Measurements from ENCODE around the gene FBXO41. TPM values are rescaled to one million over a fixed set of nuclear protein-coding genes. Genes with fewer than 3 reads are reported as not detected.

The FBXO41 gene
- polyA plus RNA-seq, 1 donor from 2014 or later, result 6.0 TPM

DNA sequence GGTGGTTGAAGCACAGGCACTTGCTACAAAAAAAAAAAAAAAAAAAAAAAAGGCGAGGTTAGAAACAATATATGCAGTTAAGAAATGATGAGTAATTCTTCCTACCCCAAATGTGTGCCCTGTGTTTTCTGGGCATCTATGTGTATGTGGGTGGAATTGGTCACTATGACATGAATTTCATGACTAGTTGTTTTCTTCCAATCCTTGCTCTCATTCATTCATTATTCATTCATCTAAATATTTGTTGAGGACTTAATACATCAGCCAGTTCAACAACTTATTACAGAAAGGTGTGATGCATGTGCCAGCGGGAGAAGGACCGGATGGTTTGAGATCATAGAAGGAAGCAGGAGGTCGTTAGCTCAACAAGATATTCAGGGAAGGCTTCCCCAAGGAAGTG lies 17.4 kb upstream of the FBXO41 start:
- Histone ChIP-seq H3K27me3 (ENCODE audit: insufficient read depth, low read depth, low read length) (no peaks in the 10 kb centered on the region), H3K4me3 (ENCODE audit: low read length) (no peak overlapping the region), H2AFZ (ENCODE audit: low read depth, low read length) (no peak overlapping the region), H3K27ac (ENCODE audit: low read length) (no peak overlapping the region), H3K9me2 (ENCODE audit: insufficient read depth, low read length) (no peaks in the 10 kb centered on the region), H3K4me2 (ENCODE audit: low read length) (no peak overlapping the region), H4K20me1 (ENCODE audit: insufficient read depth) (no peaks in the 10 kb centered on the region), H3K79me2 (replicated peaks; ENCODE audit: insufficient read depth, low read length) (no peaks in the 10 kb centered on the region), H3K36me3 (ENCODE audit: insufficient read depth, low read length) (no peaks in the 10 kb centered on the region), H3F3A (ENCODE audit: insufficient read depth, low read length, poor library complexity, severe bottlenecking) (peaks cover 3% of the 10 kb centered on the region), H3K9me3 (ENCODE audit: low read length) (no peaks in the 10 kb centered on the region), H3K9ac (ENCODE audit: low read length) (no peak overlapping the region)
- TF ChIP-seq POLR2AphosphoS5 (IDR thresholded peaks at IDR 0.05) (no peak), MXI1 (conservative IDR thresholded peaks at IDR 0.05; ENCODE audit: poor library complexity, severe bottlenecking) (no peak), TAF1 (IDR thresholded peaks at IDR 0.05; ENCODE audit: low read depth) (no peak), RAD21 (conservative IDR thresholded peaks at IDR 0.05) (no peak), SMC3 (conservative IDR thresholded peaks at IDR 0.05; ENCODE audit: poor library complexity) (no peak), EZH2 (IDR thresholded peaks at IDR 0.05; ENCODE audit: borderline replicate concordance, insufficient read depth, low read length, poor library complexity, severe bottlenecking) (no peak), EP300 (conservative IDR thresholded peaks at IDR 0.05; ENCODE audit: poor library complexity, severe bottlenecking) (no peak)
- TF ChIP-seq, protein P1, sequence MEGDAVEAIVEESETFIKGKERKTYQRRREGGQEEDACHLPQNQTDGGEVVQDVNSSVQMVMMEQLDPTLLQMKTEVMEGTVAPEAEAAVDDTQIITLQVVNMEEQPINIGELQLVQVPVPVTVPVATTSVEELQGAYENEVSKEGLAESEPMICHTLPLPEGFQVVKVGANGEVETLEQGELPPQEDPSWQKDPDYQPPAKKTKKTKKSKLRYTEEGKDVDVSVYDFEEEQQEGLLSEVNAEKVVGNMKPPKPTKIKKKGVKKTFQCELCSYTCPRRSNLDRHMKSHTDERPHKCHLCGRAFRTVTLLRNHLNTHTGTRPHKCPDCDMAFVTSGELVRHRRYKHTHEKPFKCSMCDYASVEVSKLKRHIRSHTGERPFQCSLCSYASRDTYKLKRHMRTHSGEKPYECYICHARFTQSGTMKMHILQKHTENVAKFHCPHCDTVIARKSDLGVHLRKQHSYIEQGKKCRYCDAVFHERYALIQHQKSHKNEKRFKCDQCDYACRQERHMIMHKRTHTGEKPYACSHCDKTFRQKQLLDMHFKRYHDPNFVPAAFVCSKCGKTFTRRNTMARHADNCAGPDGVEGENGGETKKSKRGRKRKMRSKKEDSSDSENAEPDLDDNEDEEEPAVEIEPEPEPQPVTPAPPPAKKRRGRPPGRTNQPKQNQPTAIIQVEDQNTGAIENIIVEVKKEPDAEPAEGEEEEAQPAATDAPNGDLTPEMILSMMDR (IDR thresholded peaks at IDR 0.05; ENCODE audit: poor library complexity, severe bottlenecking), result no peak
- TF ChIP-seq, protein P2, sequence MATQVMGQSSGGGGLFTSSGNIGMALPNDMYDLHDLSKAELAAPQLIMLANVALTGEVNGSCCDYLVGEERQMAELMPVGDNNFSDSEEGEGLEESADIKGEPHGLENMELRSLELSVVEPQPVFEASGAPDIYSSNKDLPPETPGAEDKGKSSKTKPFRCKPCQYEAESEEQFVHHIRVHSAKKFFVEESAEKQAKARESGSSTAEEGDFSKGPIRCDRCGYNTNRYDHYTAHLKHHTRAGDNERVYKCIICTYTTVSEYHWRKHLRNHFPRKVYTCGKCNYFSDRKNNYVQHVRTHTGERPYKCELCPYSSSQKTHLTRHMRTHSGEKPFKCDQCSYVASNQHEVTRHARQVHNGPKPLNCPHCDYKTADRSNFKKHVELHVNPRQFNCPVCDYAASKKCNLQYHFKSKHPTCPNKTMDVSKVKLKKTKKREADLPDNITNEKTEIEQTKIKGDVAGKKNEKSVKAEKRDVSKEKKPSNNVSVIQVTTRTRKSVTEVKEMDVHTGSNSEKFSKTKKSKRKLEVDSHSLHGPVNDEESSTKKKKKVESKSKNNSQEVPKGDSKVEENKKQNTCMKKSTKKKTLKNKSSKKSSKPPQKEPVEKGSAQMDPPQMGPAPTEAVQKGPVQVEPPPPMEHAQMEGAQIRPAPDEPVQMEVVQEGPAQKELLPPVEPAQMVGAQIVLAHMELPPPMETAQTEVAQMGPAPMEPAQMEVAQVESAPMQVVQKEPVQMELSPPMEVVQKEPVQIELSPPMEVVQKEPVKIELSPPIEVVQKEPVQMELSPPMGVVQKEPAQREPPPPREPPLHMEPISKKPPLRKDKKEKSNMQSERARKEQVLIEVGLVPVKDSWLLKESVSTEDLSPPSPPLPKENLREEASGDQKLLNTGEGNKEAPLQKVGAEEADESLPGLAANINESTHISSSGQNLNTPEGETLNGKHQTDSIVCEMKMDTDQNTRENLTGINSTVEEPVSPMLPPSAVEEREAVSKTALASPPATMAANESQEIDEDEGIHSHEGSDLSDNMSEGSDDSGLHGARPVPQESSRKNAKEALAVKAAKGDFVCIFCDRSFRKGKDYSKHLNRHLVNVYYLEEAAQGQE (IDR thresholded peaks at IDR 0.05; ENCODE audit: borderline replicate concordance), result no peak

DNA sequence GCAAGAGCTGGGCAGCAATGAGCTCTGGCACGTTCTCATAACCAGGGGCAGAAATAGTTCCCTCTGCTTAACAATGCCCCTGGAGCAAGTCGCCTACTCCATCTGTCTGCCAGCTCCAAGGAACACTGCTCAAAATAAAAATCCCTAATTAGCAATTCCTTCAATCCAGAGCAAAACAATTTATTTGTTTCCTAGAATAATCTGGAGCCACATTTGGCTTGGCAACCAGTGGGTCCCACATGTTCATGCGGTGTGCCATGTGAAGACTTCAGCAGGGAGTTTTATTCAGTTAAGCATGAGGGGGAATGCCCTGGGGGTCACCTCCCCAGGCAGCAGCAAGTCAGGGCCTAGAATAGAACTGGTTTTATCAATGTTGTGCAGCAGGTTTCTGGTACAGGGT lies 16.6 kb upstream of the FBXO41 start:
- no peaks in the 10 kb centered on the region for H3K79me2 ChIP-seq (replicated peaks; ENCODE audit: insufficient read depth, low read length)
- H2AFZ ChIP-seq (ENCODE audit: low read depth, low read length), result no peak overlapping the region
- H3K27ac ChIP-seq (ENCODE audit: low read length), result no peak overlapping the region
- H3F3A ChIP-seq (ENCODE audit: insufficient read depth, low read length, poor library complexity, severe bottlenecking), result peaks cover 8% of the 10 kb centered on the region
- H3K4me3 ChIP-seq (ENCODE audit: low read length), result no peak overlapping the region
- H3K27me3 ChIP-seq (ENCODE audit: insufficient read depth, low read depth, low read length), result peaks cover under 1% of the 10 kb centered on the region
- H3K9ac ChIP-seq (ENCODE audit: low read length), result no peak overlapping the region
- no peak for TF ChIP-seq EZH2 (IDR thresholded peaks at IDR 0.05; ENCODE audit: borderline replicate concordance, insufficient read depth, low read length, poor library complexity, severe bottlenecking)
- no peak for TF ChIP-seq EP300 (conservative IDR thresholded peaks at IDR 0.05; ENCODE audit: poor library complexity, severe bottlenecking)
- TF ChIP-seq RAD21 (conservative IDR thresholded peaks at IDR 0.05), result no peak
- no peaks in the 10 kb centered on the region for H3K9me3 ChIP-seq (ENCODE audit: low read length)
- H3K36me3 ChIP-seq (ENCODE audit: insufficient read depth, low read length), result no peaks in the 10 kb centered on the region
- no peaks in the 10 kb centered on the region for H3K9me2 ChIP-seq (ENCODE audit: insufficient read depth, low read length)
- no peaks in the 10 kb centered on the region for H4K20me1 ChIP-seq (ENCODE audit: insufficient read depth)
- H3K4me2 ChIP-seq (ENCODE audit: low read length), result no peak overlapping the region

All from neural cell (in vitro differentiated cells).